Breast epithelium (tissue), 3 donors: Measurements from ENCODE around the gene RAC3.

ENCODE experiments used
- CTCF ChIP-seq, 3 donors: fragments of 450-650 bp; IDR thresholded peaks; one replicate each; pipeline ENCODE4 v1.5.1; 2016 to 2017; ENCODE audit warnings: antibody characterized with exemption in 3 of 3, mild to moderate bottlenecking in 3 of 3, moderate library complexity in 3 of 3
- POLR2A ChIP-seq: fragments of 450-650 bp; IDR thresholded peaks from one replicate; pipeline ENCODE4 v1.6.1; 2016; ENCODE audit warnings: antibody characterized with exemption, mild to moderate bottlenecking, moderate library complexity
- POLR2AphosphoS5 ChIP-seq, 3 donors: sonication (generic); formaldehyde crosslinking; IDR thresholded peaks; one replicate each; pipeline ENCODE4 v1.6.1; 2017; ENCODE audit warnings: antibody characterized with exemption in 3 of 3

GRCh38 chr17:82031885-82032627 is 578 bp downstream of the RAC3 start:
- TF ChIP-seq POLR2A (no peak), CTCF (IDR thresholded peaks at IDR 0.05) (no peak), POLR2AphosphoS5 (IDR thresholded peaks at IDR 0.05) (no peak)
